Measurements from ENCODE around the gene TCTN1.
"Not testable (repeated sequence)": the region's sequence is repeated elsewhere in the genome, so short reads cannot be mapped to it uniquely, and the experiment has no call there.

DNA sequence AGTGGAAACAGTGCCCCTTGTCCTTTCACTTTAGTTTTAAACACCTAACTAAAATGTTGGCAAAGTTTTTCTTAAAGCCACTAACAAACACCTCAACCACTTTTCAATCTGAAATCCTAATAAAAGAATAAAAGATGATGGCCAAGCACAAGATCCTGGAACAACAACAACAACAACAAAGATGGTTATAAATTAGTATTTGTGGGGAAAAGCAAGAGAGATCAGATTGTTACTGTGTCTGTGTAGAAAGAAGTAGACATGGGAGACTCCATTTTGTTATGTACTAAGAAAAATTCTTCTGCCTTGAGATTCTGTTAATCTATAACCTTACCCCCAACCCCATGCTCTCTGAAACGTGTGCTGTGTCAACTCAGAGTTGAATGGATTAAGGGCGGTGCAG is 44.1 kb upstream of the TCTN1 start:
- not testable (repeated sequence) for TF ChIP-seq SIN3B (IDR thresholded peaks at IDR 0.05; ENCODE audit: low read depth); HCFC1 (IDR thresholded peaks at IDR 0.05; ENCODE audit: low read depth, low read length); JUN (IDR thresholded peaks at IDR 0.05; ENCODE audit: borderline replicate concordance, low read depth, low read length); JUN (CRISPR knock-in tag; IDR thresholded peaks at IDR 0.05; ENCODE audit: borderline replicate concordance); XRCC4 (IDR thresholded peaks at IDR 0.05; ENCODE audit: extremely low read depth, insufficient read depth, insufficient read length); NFIX (CRISPR knock-in tag; IDR thresholded peaks at IDR 0.05; ENCODE audit: low read depth); HNRNPUL1 (IDR thresholded peaks at IDR 0.05; ENCODE audit: low read length); ERF (CRISPR knock-in tag; IDR thresholded peaks at IDR 0.05); SMC3 (conservative IDR thresholded peaks at IDR 0.05; ENCODE audit: insufficient read depth, low read depth, low read length); MTA1 (IDR thresholded peaks at IDR 0.05; ENCODE audit: borderline replicate concordance); MYBL2 (IDR thresholded peaks at IDR 0.05; ENCODE audit: low read depth); MYBL2 (CRISPR knock-in tag; IDR thresholded peaks at IDR 0.05; ENCODE audit: borderline replicate concordance); PYGO2 (tag; IDR thresholded peaks at IDR 0.05)
